ENCODE data around the gene COL5A1.

Gene COL5A1

GRCh38 chr9:134625361-134626068 is 16.1 kb upstream of the COL5A1 start:
- DNase-seq (ENCODE audit: low read depth in 2 of 2): no peak

- no peak for DNase-seq (ENCODE audit: low read depth in 2 of 2)
Observed at GRCh38 chr9:134626069-134626423, 15.6 kb upstream of the COL5A1 start.

GRCh38 chr9:134626571-134627416 is 14.8 kb upstream of the COL5A1 start:
- DNase-seq (ENCODE audit: low read depth in 2 of 2): no peak

GRCh38 chr9:134627417-134628353 is 13.9 kb upstream of the COL5A1 start:
- no peak for DNase-seq (ENCODE audit: low read depth in 2 of 2)

GRCh38 chr9:134628354-134628736 is 13.3 kb upstream of the COL5A1 start:
- DNase-seq (ENCODE audit: low read depth in 2 of 2): no peak

- no peak for DNase-seq (ENCODE audit: low read depth in 2 of 2)
Observed at GRCh38 chr9:134629061-134629585, 12.5 kb upstream of the COL5A1 start.

- DNase-seq (ENCODE audit: low read depth in 2 of 2): no peak
Observed at GRCh38 chr9:134629586-134630392, 11.8 kb upstream of the COL5A1 start.

- DNase-seq (ENCODE audit: low read depth in 2 of 2): no peak
Observed at GRCh38 chr9:134630393-134630790, 11.2 kb upstream of the COL5A1 start.

GRCh38 chr9:134630861-134631260 is 10.7 kb upstream of the COL5A1 start:
- no peak for DNase-seq (ENCODE audit: low read depth in 2 of 2)

- no peak for DNase-seq (ENCODE audit: low read depth in 2 of 2)
Observed at GRCh38 chr9:134631881-134632280, 9.7 kb upstream of the COL5A1 start.

- no peak for DNase-seq (ENCODE audit: low read depth in 2 of 2)
Observed at GRCh38 chr9:134632329-134632728, 9.3 kb upstream of the COL5A1 start.

GRCh38 chr9:134633362-134634142 is 8.1 kb upstream of the COL5A1 start:
- no peak for DNase-seq (ENCODE audit: low read depth in 2 of 2)

- no peak for DNase-seq (ENCODE audit: low read depth in 2 of 2)
Observed at GRCh38 chr9:134634176-134634575, 7.4 kb upstream of the COL5A1 start.

- DNase-seq (ENCODE audit: low read depth in 2 of 2): no peak
Observed at GRCh38 chr9:134634667-134635230, 6.9 kb upstream of the COL5A1 start.

- DNase-seq (ENCODE audit: low read depth in 2 of 2): no peak
Observed at GRCh38 chr9:134635351-134636148, 6.1 kb upstream of the COL5A1 start.

GRCh38 chr9:134636149-134636507 is 5.5 kb upstream of the COL5A1 start:
- DNase-seq (ENCODE audit: low read depth in 2 of 2): no peak

GRCh38 chr9:134637241-134637640 is 4.4 kb upstream of the COL5A1 start:
- DNase-seq (ENCODE audit: low read depth in 2 of 2): no peak

- no peak for DNase-seq (ENCODE audit: low read depth in 2 of 2)
Observed at GRCh38 chr9:134637696-134638501, 3.7 kb upstream of the COL5A1 start.
